RKO (cell line): ENCODE data around the gene ACLY.
A peak's percentile ranks its signal among the peaks of the same experiment; 100 is the strongest.
"Not testable (repeated sequence)": the region's sequence is repeated elsewhere in the genome, so short reads cannot be mapped to it uniquely, and the experiment has no call there.

ENCODE experiments used
- DNase-seq: peaks from one replicate; pipeline ENCODE4 v3.0.0-alpha.2; 2016; ENCODE audit warnings: low spot score

The ACLY gene

GRCh38 chr17:41871789-41872188 lies 47.0 kb downstream of the ACLY start:
- no peak for DNase-seq

- DNase-seq: no peak
Observed at GRCh38 chr17:41870627-41871026, 48.1 kb downstream of the ACLY start.

- no peak for DNase-seq
Observed at GRCh38 chr17:41870097-41870496, 48.7 kb downstream of the ACLY start.

DNA sequence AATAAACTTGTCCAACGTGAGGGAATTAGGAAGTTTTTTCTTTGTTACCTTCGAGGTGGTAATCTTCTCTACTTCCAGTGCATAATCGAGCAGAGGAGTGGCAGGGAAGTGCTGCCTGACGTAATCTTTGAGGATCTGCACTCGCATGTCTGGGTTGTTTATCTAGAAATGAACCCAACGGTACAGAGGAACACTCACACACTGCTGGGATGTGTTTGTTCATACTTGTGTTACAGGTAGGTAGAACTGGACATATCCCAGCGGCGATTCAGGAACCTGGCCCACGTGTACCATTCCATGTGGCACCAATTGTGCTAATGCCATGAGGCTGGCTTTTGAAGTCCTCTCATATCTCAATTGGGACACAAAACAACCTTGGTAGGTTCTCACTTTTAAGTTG lies 49.3 kb downstream of the ACLY start:
- no peak for DNase-seq

DNA sequence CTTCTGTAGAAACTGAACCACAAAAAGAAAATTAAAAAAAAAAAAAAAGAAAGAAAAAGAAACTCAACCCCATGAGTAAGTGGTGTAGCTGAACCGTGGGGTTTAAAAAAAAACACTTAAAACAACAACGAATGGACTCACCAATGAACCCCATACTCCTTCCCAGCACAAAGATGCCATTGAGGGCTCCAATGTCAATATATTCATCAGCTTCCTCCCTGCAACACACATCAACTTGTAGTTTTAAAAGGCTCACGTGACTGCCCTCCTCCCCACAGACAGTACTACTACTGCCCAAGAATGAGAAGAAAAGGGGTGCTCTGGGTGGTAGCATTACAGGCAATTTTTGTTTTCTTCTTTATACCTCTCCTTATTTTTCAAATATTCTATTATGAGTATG lies 50.2 kb downstream of the ACLY start:
- DNase-seq: no peak

GRCh38 chr17:41865596-41865893 lies 53.2 kb downstream of the ACLY start:
- DNase-seq: no peak

GRCh38 chr17:41864836-41865595 lies 53.7 kb downstream of the ACLY start, which contains the start of gene KLHL11:
KLHL11 (minus strand) TSS chr17:41865423; CDS start chr17:41865370, 53 bp downstream.
- peak; percentile 92 for DNase-seq

GRCh38 chr17:41864498-41864835 lies 54.3 kb downstream of the ACLY start:
- no peak for DNase-seq

DNA sequence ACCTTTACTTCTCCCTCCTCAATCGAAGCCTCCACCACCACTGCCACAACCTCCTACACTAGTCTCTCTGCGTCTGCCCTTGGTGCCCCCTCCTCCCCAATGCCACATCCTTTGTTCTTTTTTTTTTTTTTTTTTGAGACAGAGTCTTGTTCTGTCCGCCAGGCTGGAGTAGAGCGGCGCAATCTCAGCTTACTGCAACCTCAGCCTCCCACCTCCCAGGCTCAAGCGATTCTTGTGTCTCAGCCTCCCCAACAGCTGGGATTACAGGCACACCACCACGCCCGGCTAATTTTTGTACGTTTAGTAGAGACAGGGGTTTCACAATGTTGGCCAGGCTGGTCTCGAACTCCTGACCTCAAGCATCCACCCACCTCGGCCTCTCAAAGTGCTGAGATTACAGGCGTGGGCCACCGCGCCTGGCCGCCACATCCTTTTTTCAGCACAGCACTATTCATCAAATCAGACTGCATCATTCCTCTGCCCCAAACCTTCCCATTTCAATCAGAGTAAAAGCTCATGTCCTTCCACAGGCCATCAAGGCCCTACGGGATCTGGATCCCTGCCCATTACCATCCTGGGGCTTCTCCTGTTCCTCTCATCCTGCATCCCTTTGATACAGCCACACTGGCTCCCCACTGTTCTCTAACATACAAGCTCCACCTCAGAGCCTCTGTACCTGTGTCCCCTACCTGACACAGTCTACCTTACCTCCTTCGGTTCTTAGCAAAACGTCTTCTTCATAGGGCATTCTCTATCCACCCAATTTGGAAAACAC lies 55.5 kb downstream of the ACLY start:
- DNase-seq: no peak

GRCh38 chr17:41860254-41860931 lies 58.4 kb downstream of the ACLY start:
- DNase-seq: no peak

- DNase-seq: not testable (repeated sequence)
Observed at GRCh38 chr17:41851382-41851781, 67.4 kb downstream of the ACLY start.

DNA sequence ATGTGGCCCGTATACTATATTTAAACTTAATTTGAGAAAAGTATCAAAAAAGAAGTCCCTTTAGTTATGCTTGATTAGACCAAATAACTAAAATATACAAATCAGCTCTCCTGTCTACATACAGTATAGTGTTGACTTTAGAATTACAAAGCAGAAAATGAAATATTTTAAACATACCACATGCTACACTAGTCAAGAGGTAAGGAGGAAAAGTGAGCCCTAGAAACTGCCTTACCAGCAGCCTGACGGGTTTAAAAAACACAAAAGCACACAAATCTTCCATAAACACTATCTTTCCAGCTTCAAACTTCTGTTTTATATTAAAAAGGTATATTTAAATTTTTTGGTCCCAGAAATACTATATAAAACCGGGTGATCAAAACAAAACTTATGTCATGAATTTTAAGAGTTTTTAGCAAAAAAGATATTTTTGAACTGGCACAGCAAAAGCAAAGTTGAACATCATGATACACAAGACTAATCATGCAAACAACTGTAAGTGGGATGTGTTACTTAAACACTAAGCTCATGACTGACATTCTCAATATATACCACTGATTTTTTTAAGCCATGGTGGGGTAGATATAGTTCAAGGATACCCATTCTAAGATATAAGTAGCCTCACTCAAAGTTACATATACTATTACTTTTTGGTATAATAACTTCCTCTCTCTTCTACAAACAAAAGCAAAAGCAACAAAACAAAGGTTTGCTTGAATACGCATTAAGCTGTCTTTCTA lies 69.3 kb downstream of the ACLY start:
- DNase-seq: no peak

DNA sequence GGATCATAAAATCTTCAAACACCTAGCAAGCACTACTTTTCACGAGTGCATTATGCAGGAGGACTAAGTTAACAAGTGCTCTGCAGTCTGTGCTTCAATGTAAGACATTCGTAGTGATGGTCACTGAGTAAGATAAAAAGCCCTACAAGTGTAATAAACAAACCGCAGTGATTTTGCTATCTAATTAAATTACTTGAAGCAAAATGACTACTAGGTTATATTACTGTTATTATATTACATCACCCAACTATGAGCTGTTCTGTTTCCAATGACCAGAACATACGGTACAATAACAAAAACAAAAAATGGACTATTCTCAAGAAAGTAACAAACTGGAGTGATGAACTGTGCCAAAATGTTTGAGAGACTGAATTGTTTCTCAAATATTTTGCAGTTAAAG lies 70.0 kb downstream of the ACLY start:
- DNase-seq: no peak

DNA sequence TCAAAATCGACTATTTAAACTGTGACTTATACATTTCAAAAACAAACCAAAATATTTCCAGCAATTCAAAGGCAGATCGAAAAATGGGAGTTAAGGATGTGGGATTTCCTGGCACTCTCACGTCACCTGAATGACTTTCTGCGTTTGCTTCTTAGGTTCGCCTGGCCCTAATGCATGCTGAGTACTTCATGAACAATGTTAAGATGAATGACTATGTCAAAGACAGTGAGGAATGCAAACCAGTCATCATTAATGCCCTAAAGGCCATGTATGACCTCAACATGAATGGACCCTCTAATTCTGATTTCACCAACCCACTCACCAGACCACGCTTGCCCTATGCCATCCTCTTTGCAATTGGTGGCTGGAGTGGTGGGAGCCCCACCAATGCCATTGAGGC lies 73.8 kb downstream of the ACLY start:
- peak; percentile 65 for DNase-seq

GRCh38 chr17:41840781-41841180 lies 78.0 kb downstream of the ACLY start:
- not testable (repeated sequence) for DNase-seq

- not testable (repeated sequence) for DNase-seq
Observed at GRCh38 chr17:41839448-41839847, 79.3 kb downstream of the ACLY start.

- no peak for DNase-seq
Observed at GRCh38 chr17:41837761-41838538, 80.8 kb downstream of the ACLY start, which contains the start of gene KLHL10. KLHL10 (plus strand) TSS chr17:41837825; CDS start chr17:41837933, 108 bp downstream.

GRCh38 chr17:41836550-41837196 lies 82.1 kb downstream of the ACLY start:
- no peak for DNase-seq

DNA sequence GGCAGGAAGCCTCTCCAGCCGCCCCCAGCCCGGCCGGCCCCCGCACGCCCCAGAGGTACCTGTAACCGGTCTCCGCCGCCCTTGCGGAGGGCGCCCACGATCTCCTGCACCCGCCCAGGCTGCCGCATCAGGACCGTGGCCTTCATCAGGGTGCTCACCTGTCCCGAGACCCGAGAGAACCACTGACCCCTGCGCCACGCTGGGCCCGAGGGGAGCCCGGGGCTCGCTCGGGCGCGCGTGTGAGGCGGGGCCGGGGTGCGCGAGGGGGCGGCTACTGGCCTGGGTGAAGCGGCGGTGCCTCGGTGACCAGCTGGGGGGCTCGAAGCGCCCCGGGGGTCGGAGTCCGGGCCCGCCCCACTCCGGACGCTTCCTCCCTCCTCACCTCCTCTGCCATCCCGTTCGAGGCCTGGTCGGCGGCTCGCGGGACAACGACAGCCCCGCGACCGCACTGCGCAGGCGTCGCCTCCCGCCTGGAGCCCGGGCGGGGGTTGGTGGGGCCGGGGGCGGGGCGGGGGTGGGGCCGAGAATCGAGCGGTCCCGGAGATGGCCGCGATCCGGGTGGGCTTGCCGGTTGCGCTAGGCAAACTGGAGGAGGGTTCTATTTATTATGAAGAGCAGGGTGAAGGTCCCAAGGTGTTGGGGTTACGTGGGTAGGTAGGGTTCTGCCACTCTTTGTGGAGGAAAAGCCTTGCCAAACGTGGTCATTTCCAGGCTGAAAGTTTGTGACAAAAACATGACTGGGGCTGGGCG lies 82.8 kb downstream of the ACLY start, which contains the start of gene NT5C3B:
Gene NT5C3B (minus strand): TSS at position 433 of the 750 bp plus-strand sequence. CDS start 39 bp downstream, at position 394.
- DNase-seq: peak; percentile 53

DNA sequence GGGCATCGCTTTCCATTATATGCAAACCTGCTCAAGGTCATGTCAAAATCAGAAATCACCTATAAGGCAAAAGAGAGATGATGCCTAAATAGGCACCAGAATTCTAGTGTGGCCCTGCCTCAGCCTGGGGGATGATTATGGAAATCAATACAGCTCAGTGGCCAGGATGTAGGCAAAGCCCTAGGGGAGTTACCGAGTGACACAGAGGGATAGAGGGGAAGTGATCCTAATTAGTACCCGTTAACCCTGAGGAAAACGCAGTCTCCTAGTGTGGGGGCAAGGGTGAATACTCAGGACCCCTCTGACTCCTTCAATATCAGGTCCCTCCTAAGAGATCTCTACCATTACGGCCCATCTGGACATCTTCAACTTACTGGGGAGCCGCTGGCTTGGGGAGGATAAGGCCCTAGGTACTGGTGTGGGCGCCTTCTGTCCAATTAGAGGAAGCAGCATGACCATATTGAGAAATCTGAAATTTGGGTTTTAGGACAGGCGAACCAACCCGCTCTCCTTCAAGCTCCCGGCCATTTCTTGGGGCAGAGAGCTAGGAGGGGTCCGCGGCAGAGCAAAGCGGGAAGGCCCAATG lies 83.4 kb downstream of the ACLY start:
- DNase-seq: peak; percentile 49
